WI38 (cell line): Measurements from ENCODE around the gene TNFRSF11A.

Source experiments
- H3K4me3 ChIP-seq: 2 replicates; pipeline ENCODE4 v1.5.1; 2011; ENCODE audit warnings: low read depth, mild to moderate bottlenecking, control low read depth, low read length
- TF ChIP-seq, protein P1 (sequence below): IDR thresholded peaks from 2 replicates; pipeline ENCODE4 v1.5.1; 2012; ENCODE audit warnings: low read depth, mild to moderate bottlenecking, control low read depth, low read length

TNFRSF11A gene

DNA sequence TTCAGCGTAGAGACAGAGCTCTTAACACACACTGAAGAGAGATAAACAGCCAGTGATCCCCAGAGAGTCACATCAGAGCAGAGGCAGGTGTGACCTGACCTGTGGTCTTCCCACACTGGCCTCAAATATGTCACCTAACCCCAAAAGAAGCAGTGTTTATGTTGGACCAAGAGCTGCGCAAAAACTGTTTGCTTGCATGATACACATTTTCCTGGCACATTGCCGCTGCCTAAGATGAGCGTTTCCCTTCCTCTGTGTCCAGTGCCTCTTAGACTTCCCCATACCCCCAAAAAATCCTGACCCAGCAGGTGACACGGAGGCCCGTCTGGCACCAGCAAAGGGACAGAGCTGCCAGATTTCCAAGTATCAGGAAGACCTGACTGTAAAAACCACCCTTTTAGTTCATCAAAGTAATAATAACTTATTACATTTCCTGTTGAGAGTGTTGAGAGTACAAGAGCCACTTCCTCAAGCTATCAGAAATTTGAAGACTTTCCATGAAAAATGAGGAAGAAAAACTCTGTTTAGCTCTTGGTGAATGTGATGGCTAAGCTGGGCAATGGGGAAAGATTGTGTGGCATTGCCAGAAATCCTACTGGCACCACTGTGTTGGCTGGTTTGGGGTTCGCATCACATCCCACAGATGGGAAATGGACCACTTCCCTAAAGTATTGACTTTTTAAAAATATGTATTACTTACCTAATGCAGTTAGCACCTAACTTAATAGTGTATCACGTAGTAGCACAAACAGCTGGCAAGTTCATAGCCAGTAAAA lies 6.7 kb downstream of the TNFRSF11A start:
- TF ChIP-seq, protein P1, sequence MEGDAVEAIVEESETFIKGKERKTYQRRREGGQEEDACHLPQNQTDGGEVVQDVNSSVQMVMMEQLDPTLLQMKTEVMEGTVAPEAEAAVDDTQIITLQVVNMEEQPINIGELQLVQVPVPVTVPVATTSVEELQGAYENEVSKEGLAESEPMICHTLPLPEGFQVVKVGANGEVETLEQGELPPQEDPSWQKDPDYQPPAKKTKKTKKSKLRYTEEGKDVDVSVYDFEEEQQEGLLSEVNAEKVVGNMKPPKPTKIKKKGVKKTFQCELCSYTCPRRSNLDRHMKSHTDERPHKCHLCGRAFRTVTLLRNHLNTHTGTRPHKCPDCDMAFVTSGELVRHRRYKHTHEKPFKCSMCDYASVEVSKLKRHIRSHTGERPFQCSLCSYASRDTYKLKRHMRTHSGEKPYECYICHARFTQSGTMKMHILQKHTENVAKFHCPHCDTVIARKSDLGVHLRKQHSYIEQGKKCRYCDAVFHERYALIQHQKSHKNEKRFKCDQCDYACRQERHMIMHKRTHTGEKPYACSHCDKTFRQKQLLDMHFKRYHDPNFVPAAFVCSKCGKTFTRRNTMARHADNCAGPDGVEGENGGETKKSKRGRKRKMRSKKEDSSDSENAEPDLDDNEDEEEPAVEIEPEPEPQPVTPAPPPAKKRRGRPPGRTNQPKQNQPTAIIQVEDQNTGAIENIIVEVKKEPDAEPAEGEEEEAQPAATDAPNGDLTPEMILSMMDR = no peak

DNA sequence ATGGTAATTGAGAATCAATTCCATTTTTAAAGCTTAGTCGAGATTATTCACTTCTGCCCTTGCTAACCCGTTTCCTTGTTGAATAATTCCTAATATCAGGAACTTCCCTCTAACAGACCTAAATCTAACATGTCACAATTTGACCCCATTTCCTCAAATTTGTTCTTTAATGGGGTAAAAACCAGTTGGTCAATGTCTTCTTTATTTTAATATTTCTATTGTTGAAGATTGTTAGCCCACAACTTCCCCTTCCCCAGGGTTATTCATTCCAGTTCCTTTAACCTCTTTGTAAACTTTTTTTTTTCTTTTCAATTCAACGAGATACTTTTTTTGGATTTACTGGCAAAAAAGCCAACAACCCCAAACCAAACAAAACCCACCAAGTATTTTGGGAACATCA lies 7.3 kb downstream of the TNFRSF11A start:
- TF ChIP-seq, protein P1 = no peak

More for the DNA sequence above, 6.7 kb downstream of the TNFRSF11A start:
- H3K4me3 ChIP-seq = no peak overlapping the region

DNA sequence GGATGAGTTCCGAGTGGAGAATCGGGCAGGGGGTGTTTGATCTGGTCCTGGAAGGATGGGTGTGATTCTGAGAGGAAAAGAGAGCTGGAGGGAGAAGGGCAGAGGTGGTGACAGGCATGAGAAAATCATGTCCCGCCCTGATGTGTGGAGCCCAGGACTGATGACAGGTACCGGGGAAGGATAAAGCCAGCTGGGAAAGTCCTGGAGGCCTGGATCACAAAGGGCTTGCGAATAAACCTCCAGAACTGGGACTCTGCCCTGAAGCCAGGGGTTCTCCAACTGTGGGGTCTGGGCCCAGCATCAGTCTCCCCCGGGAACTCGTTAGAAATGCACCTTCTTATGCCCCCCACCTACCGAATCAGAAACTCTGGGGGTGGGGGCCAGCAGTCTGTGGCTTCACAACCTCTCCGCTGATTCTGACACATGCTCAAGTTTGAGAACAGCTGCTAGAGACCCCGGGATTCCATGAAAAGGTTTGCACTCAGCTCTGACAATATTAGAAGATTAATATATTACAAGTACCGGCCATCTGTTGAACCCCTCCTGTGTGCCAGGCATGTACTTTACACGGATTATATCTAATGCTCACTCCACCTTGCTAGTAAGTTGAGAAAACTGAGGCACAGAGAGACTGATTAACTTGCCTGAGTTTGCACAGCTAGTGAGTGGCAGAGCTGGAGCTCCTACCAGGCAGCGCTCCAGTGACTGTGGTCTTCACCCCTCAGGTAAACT lies 8.0 kb downstream of the TNFRSF11A start:
- no peak overlapping the region for H3K4me3 ChIP-seq
- TF ChIP-seq, protein P1 = no peak

More for the DNA sequence above, 7.3 kb downstream of the TNFRSF11A start:
- H3K4me3 ChIP-seq = no peak overlapping the region

DNA sequence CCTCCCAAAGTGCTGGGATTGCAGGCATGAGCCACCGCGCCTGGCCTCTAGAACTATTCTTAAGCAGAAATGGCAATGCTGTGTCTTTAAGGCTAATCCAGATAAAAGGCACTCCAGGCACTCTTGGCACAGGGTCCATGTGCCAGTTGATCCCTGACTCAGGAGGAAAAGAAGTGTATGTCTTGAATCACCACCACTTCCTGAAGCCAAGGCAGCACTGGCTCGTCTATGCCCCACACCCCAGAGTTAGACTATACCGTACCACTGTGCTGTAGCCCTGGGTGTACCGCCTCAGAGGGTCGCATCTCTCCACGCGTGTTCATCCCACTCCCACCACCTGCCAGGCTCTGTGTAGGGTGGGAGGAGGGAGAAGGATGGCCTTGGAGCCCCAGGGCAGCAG lies 9.0 kb downstream of the TNFRSF11A start:
- no peak overlapping the region for H3K4me3 ChIP-seq
- TF ChIP-seq, protein P1 = no peak

DNA sequence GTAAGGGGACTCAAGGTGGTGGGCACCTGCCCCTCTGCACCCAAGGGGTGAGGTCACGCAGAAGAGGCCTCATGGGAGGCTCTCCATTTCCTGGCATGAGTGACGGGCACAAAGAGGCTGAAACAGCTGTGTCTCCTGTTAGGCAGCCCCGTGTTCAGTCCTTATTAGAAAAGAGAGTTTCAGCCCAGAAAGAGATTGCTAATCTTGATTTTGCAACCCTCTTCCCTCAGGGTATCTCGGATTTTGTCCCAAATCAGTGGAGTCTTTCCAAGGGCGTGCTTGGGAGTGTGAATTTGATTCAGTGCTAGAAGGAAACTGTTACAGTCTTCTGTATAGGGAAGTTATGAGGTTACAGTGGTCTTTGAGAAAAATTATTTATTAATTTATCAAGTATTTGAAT lies 10.4 kb downstream of the TNFRSF11A start:
- TF ChIP-seq, protein P1 = no peak
- H3K4me3 ChIP-seq = no peak overlapping the region

DNA sequence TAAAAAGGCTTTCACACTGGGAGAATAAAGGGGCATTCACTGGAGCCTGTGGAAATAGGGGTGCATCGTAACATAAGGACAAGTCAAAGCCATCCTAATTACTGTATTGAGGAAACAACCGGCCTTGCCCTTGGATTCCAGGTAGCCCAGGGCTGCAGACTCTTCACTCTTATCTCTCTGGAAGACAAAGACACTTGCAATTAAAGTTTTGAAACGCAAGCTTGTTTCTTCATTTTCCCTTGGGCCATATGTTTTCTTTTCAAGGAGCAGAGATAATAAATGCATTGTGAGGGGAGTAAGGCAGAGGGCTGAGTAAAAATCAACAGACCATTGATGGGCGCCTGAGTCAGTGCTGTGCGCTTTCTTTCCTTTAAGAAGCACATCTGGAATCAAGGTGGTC lies 11.5 kb downstream of the TNFRSF11A start:
- TF ChIP-seq, protein P1 = no peak
- no peak overlapping the region for H3K4me3 ChIP-seq

DNA sequence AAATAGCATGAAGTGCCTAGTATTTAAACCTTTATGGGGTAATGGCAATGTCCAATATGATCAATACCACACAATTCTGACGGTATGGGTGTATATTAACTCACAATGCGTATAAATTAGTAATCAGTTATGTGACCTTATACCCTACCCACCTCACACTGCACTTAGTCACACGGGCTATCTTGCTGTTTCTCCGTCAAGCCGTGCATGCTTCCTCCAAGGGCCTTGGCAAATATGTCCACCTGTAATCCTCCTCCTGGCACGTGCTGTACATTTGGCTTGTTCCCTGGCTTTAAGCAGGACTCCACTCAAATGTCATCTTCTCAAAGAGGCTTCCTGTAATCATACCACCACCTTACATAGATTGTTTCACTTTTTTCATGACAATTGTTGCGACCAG lies 12.2 kb downstream of the TNFRSF11A start:
- TF ChIP-seq, protein P1 = no peak
- no peak overlapping the region for H3K4me3 ChIP-seq
